ENCODE data around the gene SPINK5.
"Not testable (repeated sequence)": the region's sequence is repeated elsewhere in the genome, so short reads cannot be mapped to it uniquely, and the experiment has no call there.

The SPINK5 gene

GRCh38 chr5:148063861-148064260, at the start of gene SPINK5:
TSS of gene SPINK5 (plus strand) at chr5:148063980. CDS start at chr5:148064045, 65 bp downstream.
- no peak for DNase-seq (ENCODE audit: low spot score)

DNA sequence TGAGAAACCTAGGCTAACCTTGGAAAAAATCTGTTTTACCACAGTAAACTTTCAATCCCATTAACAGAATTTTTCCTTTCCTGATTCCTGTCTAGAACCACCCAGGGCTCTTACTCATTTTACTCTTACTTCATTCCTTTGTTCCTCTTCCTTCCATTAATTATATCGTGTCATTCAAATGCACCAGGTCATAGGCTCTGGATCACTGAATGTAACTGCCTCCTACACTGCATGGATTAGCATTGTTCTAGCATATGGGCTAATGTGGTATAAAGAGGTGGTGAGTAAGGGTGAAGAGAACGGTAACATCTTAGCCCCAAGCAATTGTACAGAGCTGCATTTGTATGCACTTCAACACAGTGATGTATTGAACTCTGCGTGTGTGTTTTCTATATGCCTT, 49.5 kb upstream of the SPINK5 start:
- no peak for DNase-seq (ENCODE audit: low spot score)

DNA sequence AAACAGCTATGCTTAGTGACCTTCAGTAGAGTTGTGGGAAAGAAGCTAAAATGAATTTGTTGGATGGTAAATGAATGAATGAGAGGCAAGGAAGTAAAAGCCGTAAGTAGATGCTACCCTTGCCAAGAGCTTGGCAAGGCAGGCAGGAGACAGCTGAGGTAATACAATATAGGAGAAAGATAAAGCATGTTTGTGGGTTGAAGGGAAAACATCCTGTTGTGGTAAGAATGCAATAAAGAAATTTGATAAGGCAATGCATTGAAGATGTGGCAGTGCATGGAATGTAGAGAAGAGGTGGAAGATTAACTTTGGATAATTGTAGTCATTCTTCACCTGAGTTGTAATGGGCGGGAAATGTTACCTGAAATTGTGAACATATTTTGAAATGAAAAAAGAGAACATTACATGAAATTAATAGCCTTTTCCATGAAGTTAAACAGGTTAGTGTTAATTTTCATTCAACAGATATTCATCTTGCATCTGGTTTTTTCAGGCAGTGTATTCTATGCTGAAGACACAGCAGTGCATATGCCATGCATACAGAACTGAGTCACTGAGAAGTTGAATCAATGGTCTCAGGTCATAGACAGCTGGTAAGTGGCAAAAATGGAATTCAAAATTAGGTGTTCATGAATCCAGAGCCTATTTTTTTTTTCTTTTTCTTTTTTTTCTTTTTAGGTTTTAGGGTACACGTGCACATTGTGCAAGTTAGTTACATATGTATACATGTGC, 43.4 kb upstream of the SPINK5 start:
- DNase-seq (ENCODE audit: low spot score), result no peak

DNA sequence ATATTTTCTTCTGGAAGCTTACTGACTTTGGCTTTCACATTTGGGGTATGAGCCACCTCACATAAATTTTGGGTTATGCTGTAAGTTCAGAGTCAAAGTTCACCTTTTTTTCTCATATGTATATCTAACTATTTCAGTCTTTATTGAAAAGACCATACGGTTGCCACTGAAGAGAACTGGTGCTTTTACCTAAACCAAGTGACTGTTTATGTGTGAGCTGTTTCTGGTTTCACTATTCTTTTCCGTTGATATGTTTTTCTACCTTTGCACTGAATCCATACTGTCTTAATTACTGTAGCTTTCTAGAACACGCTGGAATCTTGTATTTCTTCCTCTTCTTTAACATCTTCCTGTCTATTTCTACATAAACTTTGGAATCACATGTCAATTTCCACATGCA, 36.3 kb upstream of the SPINK5 start:
- DNase-seq (ENCODE audit: low spot score), result no peak

DNA sequence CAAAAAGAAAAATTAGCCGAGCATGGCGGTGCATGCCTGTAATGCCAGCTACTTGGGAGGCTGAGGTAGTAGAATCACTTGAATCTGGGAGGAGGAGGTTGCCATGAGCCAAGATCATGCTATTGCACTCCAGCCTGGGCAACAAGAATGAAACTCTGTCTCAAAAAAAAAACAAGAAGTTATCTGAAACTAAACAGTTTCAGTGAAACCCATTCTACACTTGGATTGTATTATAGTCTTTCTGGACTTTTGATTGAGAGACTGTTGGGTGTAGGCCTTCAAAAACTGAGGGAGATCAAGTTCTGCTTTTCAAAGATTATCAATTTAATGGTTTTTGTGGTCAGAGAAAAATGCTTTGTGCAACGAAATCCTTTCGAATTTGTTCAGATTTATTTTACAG, 34.6 kb upstream of the SPINK5 start:
- DNase-seq (ENCODE audit: low spot score), result no peak

- DNase-seq (ENCODE audit: low spot score), result no peak
Observed at GRCh38 chr5:148033134-148033533, 30.6 kb upstream of the SPINK5 start.

DNA sequence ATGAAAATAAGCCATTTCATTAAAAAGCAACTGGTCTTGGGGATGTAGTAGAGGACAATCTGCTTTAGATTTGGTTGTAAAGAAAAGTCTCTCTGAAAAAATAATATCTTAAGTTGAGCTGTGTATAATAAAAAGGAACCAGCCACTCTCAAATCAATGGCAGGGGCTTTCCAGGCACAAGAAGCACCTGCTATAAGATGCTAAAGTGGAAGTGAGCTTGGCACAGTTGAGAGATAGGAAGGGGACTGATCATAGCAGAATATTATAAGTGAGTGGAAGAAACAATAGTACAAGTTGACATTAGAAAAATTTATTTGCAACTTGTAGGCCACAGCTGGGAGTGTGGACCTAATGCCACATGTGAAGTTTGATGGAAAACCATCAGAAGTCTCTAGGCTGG, 28.1 kb upstream of the SPINK5 start:
- DNase-seq (ENCODE audit: low spot score), result no peak

- no peak for DNase-seq (ENCODE audit: low spot score)
Observed at GRCh38 chr5:148042881-148043280, 20.9 kb upstream of the SPINK5 start.

DNA sequence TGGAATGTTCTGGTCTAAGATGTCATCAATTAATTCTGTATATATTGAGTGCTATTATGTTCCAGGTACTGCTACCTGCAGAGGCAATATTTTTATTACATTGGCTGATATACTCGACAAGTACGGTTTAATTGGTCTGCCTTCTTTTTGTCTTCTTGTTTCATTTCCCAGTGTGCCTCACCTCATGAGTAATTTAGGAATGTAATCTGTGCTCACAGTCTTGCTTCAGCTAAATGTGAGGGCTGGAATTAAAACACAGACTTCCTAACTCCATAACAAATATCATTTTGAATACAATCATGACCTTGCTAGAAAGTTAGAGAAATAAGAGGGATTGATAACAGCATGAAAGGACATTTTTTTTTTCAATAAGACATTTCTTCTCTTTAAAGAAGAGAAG, 20.1 kb upstream of the SPINK5 start:
- DNase-seq (ENCODE audit: low spot score), result no peak

GRCh38 chr5:148055160-148055559, 8.6 kb upstream of the SPINK5 start:
- not testable (repeated sequence) for DNase-seq (ENCODE audit: low spot score)

DNA sequence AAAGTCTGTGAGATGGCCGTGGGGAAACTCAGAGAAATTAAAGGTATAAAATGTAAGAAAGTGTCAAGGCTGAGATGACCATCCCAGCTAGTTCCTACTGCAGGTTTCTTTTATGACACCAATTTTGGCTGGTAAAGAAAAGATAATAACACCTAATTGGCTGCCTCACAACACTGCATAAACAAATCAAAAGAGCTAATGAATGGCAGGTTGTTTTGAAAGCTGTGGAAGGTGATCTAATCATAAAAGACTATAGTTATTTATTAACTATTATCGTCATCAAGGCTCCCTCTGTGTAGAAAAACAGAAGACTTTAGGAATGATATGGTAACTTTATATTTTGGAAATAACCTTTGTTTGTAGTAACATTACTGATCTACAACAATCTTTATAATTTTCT, 3.5 kb upstream of the SPINK5 start:
- DNase-seq (ENCODE audit: low spot score), result no peak

- DNase-seq (ENCODE audit: low spot score), result no peak
Observed at GRCh38 chr5:148060881-148061280, 2.9 kb upstream of the SPINK5 start.

- no peak for DNase-seq (ENCODE audit: low spot score)
Observed at GRCh38 chr5:148070621-148071020, 6.8 kb downstream of the SPINK5 start.

- no peak for DNase-seq (ENCODE audit: low spot score)
Observed at GRCh38 chr5:148072207-148072606, 8.4 kb downstream of the SPINK5 start.

DNA sequence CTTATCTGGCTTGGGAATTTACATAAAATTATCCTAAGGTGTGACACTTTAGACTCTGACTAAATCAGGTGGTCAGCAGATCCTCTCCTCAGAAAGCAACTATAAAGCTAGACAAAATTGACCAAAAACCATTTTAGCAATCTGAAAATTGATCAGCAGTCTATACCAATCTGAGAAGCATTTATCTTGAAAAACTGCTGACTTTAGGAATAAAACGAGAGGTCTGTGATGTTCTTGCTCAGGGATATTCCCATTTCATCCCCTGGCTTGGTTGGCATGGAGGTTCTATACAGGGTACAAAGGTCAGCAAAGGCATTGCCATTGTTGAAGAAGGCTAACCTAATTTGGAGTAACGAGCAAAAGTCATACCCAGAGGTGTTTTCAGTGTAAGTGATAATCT, 11.7 kb downstream of the SPINK5 start:
- no peak for DNase-seq (ENCODE audit: low spot score)

GRCh38 chr5:148083203-148083602, 19.4 kb downstream of the SPINK5 start:
- no peak for DNase-seq (ENCODE audit: low spot score)

DNA sequence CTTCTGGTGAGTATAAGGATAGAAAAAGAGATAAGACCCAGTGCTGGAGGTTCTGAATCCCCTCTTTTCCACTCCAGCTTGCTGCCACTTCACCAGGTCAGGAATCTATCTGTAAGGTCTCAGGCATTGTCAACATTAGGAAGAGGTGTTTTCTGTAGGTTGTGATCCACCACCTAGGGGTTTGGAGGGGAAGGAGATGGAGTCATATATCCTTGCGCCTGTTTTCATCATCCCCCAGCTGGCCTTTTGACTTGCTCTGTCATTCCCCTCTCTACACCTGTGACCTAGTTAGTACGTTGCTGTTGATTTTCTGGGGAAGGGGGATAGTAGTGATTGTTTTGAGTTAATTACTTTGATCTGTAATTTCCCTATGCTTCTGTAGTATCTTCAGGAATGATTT, 20.5 kb downstream of the SPINK5 start:
- no peak for DNase-seq (ENCODE audit: low spot score)

DNA sequence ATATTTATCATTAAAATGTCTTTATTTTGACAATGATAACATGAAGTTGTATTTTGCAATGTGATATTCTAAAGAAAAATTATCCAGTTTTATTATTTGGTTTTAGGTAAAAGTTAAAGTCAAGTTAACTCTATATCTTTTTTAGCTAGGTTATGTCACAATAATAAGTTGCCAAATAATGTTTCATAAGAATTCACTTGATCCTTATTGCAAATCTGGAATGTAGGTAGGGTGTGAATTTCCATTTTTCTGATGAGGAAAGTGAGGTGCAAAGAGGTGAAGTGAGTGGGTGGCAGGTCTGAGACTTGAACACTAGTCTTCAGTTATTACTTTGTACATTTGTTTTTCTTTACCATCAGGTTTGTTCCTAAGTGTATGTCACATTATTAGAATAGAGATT, 21.5 kb downstream of the SPINK5 start:
- no peak for DNase-seq (ENCODE audit: low spot score)

DNA sequence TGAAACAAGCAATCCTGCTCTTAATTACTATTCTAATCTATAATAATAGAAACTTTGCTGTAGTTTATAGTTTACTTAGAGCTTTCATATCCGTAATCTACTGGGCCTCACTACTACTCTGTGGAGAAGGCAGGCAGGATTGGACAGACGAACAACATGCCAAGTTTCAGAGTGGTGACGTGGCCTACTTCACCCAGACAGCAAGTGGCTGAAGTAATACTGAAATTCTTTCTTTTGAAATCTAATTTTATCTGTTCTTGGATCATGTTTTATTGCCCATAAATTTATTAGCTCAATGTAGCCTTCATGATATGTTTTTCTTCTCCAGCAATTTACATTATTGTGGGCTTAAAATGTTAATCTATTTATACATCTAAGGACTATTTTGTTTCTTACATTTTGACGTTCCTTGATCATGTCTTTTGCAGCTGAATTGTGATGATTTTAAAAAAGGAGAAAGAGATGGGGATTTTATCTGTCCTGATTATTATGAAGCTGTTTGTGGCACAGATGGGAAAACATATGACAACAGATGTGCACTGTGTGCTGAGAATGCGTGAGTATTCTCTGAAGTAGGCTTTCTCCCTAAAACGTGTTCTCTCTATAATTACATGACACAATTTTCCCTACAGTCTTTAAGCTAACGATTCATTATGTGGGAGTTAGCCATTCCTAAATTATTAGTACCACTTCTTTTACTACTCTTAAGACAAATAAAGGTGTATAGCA, 22.4 kb downstream of the SPINK5 start:
- DNase-seq (ENCODE audit: low spot score), result no peak

GRCh38 chr5:148090146-148090772, 26.5 kb downstream of the SPINK5 start:
- no peak for DNase-seq (ENCODE audit: low spot score)

- DNase-seq (ENCODE audit: low spot score), result no peak
Observed at GRCh38 chr5:148090773-148091250, 27.0 kb downstream of the SPINK5 start.

- no peak for DNase-seq (ENCODE audit: low spot score)
Observed at GRCh38 chr5:148091991-148092964, 28.5 kb downstream of the SPINK5 start.

Data from globus pallidus (tissue), 1 donor.